Measurements from ENCODE around the gene ZP1. TPM values are rescaled to one million over a fixed set of nuclear protein-coding genes. Genes with fewer than 3 reads are reported as not detected.

ZP1 gene
- total RNA-seq, 1 donor = not detected

- DNase-seq (ENCODE audit: low read depth) = no peak
- TF ChIP-seq, protein P1, sequence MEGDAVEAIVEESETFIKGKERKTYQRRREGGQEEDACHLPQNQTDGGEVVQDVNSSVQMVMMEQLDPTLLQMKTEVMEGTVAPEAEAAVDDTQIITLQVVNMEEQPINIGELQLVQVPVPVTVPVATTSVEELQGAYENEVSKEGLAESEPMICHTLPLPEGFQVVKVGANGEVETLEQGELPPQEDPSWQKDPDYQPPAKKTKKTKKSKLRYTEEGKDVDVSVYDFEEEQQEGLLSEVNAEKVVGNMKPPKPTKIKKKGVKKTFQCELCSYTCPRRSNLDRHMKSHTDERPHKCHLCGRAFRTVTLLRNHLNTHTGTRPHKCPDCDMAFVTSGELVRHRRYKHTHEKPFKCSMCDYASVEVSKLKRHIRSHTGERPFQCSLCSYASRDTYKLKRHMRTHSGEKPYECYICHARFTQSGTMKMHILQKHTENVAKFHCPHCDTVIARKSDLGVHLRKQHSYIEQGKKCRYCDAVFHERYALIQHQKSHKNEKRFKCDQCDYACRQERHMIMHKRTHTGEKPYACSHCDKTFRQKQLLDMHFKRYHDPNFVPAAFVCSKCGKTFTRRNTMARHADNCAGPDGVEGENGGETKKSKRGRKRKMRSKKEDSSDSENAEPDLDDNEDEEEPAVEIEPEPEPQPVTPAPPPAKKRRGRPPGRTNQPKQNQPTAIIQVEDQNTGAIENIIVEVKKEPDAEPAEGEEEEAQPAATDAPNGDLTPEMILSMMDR (IDR thresholded peaks at IDR 0.05; ENCODE audit: insufficient read depth, low read length) = no peak
- no peak within 1 kb of the TSS for H3K4me3 ChIP-seq (ENCODE audit: low read depth, low read length)
Measured at GRCh38 chr11:60855726-60856633, 11.4 kb upstream of the ZP1 start, which contains the start of gene PTGDR2. Gene PTGDR2, minus strand, starts transcription at chr11:60855950. Its CDS starts 2,228 bp downstream, at chr11:60853722.

DNA sequence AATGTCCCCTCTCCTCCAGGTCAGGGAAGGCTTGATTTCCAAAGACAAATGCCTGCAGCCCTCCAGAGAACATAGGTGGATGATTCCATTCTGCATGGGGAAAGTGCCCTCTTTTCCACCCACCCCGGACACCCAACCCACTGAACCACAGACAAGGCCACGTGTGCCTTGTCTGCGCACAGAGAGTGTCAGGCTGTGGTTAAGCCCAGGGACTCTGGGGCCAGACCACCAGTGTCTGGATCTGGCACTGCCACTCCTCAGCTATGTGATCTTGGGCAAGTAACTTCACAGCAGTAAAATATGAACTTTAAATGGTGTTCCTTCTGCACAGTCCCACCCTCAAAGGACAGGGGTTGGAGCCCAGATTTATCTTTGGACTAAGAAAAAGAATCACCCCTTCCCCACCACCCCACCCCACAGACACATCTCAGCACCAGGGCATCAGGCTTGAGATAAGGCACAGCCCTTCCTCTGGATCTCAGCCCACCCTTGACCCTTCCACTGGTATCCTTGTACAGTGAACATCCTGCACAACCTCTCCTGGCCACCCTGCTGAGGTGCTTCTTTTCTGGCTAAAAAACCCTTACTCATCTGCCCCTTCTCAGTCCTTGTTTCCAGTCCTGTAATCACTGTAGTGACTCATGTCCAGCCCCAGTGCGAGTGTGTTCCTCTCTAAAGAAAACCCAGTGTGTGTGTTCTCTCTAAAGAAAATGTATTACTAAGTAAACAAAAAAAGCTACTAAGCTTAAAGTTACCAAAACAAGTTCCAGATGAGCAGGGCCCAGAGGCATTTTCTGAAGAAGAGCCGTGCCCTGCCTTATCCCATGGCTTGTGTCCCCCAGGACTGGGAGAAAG, 9.7 kb upstream of the ZP1 start:
- peak; percentile 16 for DNase-seq (ENCODE audit: low read depth)
- TF ChIP-seq, protein P1 (IDR thresholded peaks at IDR 0.05; ENCODE audit: insufficient read depth, low read length) = no peak
- no peak overlapping the region for H3K4me3 ChIP-seq (ENCODE audit: low read depth, low read length)

DNA sequence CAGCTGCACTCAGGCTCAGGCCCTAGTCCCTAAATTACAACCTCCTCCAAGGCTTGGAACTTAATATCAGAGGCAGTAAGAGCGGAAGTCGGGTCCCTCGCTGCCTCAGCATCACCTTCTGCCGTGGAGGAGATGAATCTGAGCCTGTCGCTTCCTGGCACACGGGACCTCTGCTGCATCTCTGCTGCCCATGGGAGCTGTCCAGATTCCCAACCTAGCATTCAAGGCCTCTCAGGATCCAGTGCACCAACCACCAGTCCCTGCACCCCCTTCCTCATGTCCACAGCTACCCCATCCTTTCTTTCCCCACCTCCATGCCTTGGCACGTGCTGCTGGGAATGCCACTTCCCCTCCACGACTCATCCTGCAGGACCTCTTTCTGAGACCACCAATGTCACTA, 9.1 kb upstream of the ZP1 start:
- TF ChIP-seq, protein P1 (IDR thresholded peaks at IDR 0.05; ENCODE audit: insufficient read depth, low read length) = no peak
- H3K4me3 ChIP-seq (ENCODE audit: low read depth, low read length) = no peak overlapping the region
- no peak for DNase-seq (ENCODE audit: low read depth)

DNA sequence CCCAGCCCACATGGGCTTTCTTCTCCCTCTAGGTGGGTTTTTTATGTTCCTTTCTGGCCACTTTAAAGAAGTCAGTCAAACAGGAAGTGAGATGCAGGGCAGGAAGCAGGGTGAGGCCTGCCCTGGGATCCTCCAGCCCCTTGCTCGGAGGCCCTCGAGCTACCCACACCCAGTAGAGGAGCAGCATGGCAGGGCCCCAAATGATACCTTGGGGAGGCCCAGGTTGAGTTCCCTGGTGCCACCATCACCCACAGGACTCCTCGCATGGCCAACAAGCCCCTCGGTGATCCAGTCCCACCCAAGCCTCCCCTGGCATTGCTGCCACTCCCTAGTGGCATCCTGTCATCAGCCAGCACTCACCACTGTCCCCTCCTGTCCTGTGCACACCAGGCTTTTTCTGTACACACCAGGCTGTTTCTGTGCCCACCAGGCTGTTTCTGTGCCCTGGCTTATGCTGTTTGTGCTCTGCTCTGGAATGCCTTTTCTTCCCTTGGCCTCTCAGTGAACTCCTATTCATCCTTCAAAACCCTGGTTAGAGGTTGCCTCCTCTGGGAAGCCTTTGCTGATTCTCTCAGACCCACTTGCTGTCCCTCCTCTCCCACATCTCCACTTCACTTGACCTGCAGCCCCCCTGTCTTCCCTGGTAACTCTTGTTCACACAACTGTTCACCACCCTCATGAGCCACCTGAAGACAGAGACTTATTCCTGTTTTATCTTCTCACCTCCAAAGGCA, 8.4 kb upstream of the ZP1 start:
- no peak for DNase-seq (ENCODE audit: low read depth)
- TF ChIP-seq, protein P1 (IDR thresholded peaks at IDR 0.05; ENCODE audit: insufficient read depth, low read length) = no peak
- H3K4me3 ChIP-seq (ENCODE audit: low read depth, low read length) = no peak overlapping the region

DNA sequence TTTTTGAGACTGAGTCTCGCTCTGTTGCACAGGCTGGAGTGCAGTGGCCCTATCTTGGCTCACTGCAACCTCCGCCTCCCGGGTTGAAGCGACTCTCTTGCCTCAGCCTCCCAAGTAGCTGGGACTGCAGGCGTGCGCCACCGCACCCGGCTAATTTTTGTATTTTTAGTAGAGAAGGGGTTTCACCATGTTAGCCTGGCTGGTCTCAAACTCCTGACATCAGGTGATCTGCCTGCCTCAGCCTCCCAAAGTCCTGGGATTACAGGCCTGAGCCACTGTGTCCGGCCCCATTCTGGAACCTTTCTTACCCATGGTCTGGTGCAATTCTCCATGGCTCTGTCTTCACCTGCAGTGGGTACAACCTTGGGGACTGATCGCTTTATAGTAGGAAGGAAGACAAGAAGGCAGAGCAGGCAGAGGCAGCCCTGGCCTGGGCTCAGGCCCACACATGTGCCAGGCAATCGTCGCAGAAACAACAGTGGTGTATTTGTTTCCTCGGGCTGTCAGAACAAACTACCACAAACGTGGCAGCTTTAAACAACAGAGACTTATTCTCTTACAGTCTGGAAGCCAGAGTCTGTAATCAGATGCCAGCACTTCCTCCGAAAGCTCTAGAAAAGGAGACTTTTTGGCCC, 7.6 kb upstream of the ZP1 start:
- no peak for DNase-seq (ENCODE audit: low read depth)
- no peak overlapping the region for H3K4me3 ChIP-seq (ENCODE audit: low read depth, low read length)

More for the DNA sequence above, 7.6 kb upstream of the ZP1 start:
- TF ChIP-seq, protein P1 (IDR thresholded peaks at IDR 0.05; ENCODE audit: insufficient read depth, low read length) = no peak

Data from fibroblast of the aortic adventitia (primary cell).